Dendritic cell treated with granulocyte-macrophage colony-stimulating factor and Interleukin-4, amounts not matched to agents 40 ng/mL and 50 ng/mL, for 4 days (primary cell): ENCODE results near the gene CEP112.
"Not testable (repeated sequence)": the region's sequence is repeated elsewhere in the genome, so short reads cannot be mapped to it uniquely, and the experiment has no call there.

Experiments
- H3K27ac Mint-ChIP-seq: one replicate; pipeline ENCODE4 v1.8.0; 2022; ENCODE audit warnings: mild to moderate bottlenecking, mixed read lengths
- H3K27me3 Mint-ChIP-seq: one replicate; pipeline ENCODE4 v1.8.0; 2022; ENCODE audit warnings: mild to moderate bottlenecking, mixed read lengths
- H3K36me3 Mint-ChIP-seq: one replicate; pipeline ENCODE4 v1.8.0; 2022; ENCODE audit warnings: low read depth, mixed read lengths
- H3K4me1 Mint-ChIP-seq: one replicate; pipeline ENCODE4 v1.8.0; 2022; ENCODE audit warnings: low read depth, mixed read lengths
- H3K4me3 Mint-ChIP-seq: one replicate; pipeline ENCODE4 v1.8.0; 2022; ENCODE audit warnings: mild to moderate bottlenecking, moderate library complexity, mixed read lengths
- H3K9me3 Mint-ChIP-seq: one replicate; pipeline ENCODE4 v1.8.0; 2022; ENCODE audit warnings: mixed read lengths
- intact Hi-C: fragments of 100-400 bp; cut with micrococcal nuclease; formaldehyde crosslinking; loops from one replicate; pipeline ENCODE4 v1.15.0; 2022

Gene CEP112

DNA sequence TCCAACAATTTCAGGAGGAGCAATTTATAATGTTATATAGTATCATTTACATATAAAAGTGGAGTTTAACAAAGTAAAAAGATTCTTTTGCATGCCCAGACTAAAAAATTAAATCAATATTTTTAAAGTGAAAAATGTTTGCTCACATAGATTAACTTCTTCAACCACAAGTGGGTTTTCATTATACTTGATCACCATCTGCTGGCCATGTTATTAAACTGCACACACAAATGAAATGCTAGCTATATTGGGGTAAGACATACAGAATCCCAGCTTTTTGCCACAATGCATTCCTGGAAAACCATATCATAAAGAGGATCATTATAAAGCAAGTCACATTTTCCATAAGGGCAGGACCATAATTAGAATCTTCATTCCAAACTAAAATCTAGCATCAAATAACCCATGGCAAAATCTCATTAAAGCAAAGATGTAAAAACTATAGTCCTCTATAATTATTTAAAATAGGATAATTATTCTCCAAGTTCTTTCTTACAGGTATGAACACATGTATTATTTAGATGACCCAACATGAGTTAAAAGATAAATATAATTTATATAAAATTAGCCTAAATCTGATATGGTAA lies 26.3 kb downstream of the CEP112 start:
- no peaks in the 10 kb centered on the region for H3K36me3 Mint-ChIP-seq
- H3K9me3 Mint-ChIP-seq = no peaks in the 10 kb centered on the region
- no peak overlapping the region for H3K27ac Mint-ChIP-seq
- no peaks in the 10 kb centered on the region for H3K27me3 Mint-ChIP-seq
- intact Hi-C loops = loop anchor here (2.0 to 5.0 kb wide), 2 partner anchors 603 to 935 kb away; partner anchors contain the start of gene AXIN2
- no peaks in the 10 kb centered on the region for H3K4me1 Mint-ChIP-seq
- H3K4me3 Mint-ChIP-seq = no peak overlapping the region

- H3K4me3 Mint-ChIP-seq, H3K27me3 Mint-ChIP-seq, H3K36me3 Mint-ChIP-seq, H3K27ac Mint-ChIP-seq, intact Hi-C loops, H3K4me1 Mint-ChIP-seq: not testable (repeated sequence)
- H3K9me3 Mint-ChIP-seq = peaks cover 16% of the 10 kb centered on the region
Observed at GRCh38 chr17:66155055-66155454, 36.9 kb downstream of the CEP112 start.

DNA sequence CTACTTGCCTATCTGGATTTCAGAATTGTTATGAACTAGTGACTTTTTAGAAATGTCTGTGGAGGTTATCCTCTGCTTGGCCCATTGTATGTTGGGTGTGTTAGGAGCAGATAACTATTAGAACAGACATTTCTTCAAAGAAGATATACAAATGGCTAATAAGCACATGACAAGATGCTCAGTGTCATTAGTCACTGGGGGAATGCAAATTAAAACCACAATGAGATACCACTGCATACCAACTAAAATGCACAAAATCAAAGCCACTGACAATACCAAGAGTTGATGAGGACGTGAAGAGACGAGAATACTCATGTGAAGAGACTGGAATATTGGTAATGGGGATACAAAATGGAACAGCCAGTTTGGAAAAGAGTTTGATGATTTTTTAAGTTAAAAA lies 39.2 kb downstream of the CEP112 start:
- Mint-ChIP-seq H3K27ac (no peak overlapping the region), H3K4me1 (no peaks in the 10 kb centered on the region), H3K27me3 (no peaks in the 10 kb centered on the region), H3K9me3 (peaks cover 3% of the 10 kb centered on the region), H3K36me3 (no peaks in the 10 kb centered on the region), H3K4me3 (no peak overlapping the region)
- intact Hi-C loops = no loop called here

DNA sequence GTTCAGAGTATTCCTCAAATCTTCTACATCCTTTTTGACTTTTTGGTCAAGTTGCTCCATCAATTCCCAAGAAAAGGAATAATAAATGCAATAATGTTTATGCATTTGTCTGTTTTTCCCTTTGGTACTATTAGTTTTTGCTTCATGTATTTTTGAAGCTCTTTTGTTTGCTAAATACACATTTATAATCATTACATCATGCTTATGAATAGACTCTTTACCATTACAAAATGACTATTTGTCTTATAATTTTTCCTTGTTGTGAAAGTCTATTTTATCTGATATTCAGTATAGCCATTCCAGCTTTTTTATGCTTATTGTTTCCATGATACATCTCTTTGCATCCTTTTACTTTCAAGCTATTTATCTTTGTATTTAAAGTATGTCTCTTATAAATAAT lies 41.2 kb downstream of the CEP112 start:
- Mint-ChIP-seq H3K4me3 (no peak overlapping the region), H3K4me1 (no peaks in the 10 kb centered on the region), H3K27me3 (no peaks in the 10 kb centered on the region), H3K9me3 (no peaks in the 10 kb centered on the region), H3K36me3 (no peaks in the 10 kb centered on the region), H3K27ac (no peak overlapping the region)
- intact Hi-C loops = no loop called here

GRCh38 chr17:66149562-66149961 lies 42.4 kb downstream of the CEP112 start:
- H3K4me1 Mint-ChIP-seq = no peaks in the 10 kb centered on the region
- no peak overlapping the region for H3K4me3 Mint-ChIP-seq
- H3K9me3 Mint-ChIP-seq = no peaks in the 10 kb centered on the region
- no peaks in the 10 kb centered on the region for H3K27me3 Mint-ChIP-seq
- H3K27ac Mint-ChIP-seq = no peak overlapping the region
- intact Hi-C loops = no loop called here
- H3K36me3 Mint-ChIP-seq = no peaks in the 10 kb centered on the region

GRCh38 chr17:66146394-66146793 lies 45.5 kb downstream of the CEP112 start:
- intact Hi-C loops = no loop called here
- Mint-ChIP-seq H3K27ac (no peak overlapping the region), H3K27me3 (no peaks in the 10 kb centered on the region), H3K36me3 (no peaks in the 10 kb centered on the region), H3K4me3 (no peak overlapping the region), H3K9me3 (no peaks in the 10 kb centered on the region), H3K4me1 (no peaks in the 10 kb centered on the region)

GRCh38 chr17:66143657-66144282 lies 48.2 kb downstream of the CEP112 start:
- intact Hi-C loops = no loop called here
- Mint-ChIP-seq H3K4me1 (no peaks in the 10 kb centered on the region), H3K27ac (no peak overlapping the region), H3K4me3 (no peak overlapping the region), H3K27me3 (peaks cover 2% of the 10 kb centered on the region), H3K36me3 (no peaks in the 10 kb centered on the region), H3K9me3 (no peaks in the 10 kb centered on the region)

- intact Hi-C loops = no loop called here
- Mint-ChIP-seq H3K36me3 (no peaks in the 10 kb centered on the region), H3K27ac (no peak overlapping the region), H3K9me3 (no peaks in the 10 kb centered on the region), H3K4me1 (no peaks in the 10 kb centered on the region), H3K4me3 (no peak overlapping the region), H3K27me3 (peaks cover 2% of the 10 kb centered on the region)
Observed at GRCh38 chr17:66142428-66142827, 49.5 kb downstream of the CEP112 start.

DNA sequence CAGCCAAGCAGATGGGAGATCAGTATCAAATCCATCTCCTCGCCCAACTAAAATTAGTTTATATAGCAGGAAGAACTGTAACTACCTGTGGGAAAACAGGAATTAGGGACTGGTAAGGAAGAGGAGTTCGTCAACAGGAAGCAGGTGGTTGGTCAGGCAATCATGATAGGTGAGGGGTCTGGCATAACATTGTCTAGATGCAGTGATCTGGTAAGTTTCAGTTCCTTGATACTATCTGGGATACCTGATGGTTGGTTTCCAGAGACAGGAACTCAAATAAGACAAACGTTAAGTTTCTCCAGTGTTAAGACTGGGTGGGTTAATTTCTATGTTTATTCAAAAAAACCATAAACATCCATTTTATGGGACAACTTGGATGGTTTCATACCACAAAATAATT lies 53.8 kb downstream of the CEP112 start:
- Mint-ChIP-seq H3K9me3 (no peaks in the 10 kb centered on the region), H3K36me3 (no peaks in the 10 kb centered on the region), H3K27me3 (peaks cover 2% of the 10 kb centered on the region), H3K4me1 (no peaks in the 10 kb centered on the region), H3K27ac (no peak overlapping the region), H3K4me3 (no peak overlapping the region)
- intact Hi-C loops = no loop called here

DNA sequence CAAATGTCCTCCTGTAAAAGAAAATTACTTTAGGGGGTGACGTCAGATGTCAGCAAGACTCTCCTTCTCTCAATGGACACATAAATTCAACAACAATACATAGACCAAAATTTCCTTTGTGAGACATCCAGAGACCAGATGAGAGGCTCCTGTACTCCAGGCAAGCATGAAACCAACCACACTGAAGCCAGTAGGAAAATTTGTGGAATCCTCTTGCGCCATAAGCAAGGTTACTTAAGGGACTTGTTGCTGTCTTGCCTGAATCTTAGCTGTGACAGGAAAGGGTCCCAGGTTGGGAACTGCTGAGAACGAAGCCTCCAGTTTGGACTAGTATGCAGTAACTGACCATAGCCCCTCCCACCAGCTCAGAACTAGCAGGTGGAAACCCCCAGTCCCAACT lies 56.0 kb downstream of the CEP112 start:
- intact Hi-C loops = no loop called here
- Mint-ChIP-seq H3K36me3 (no peaks in the 10 kb centered on the region), H3K9me3 (no peaks in the 10 kb centered on the region), H3K4me1 (no peaks in the 10 kb centered on the region), H3K27ac (no peak overlapping the region), H3K27me3 (peaks cover 2% of the 10 kb centered on the region), H3K4me3 (no peak overlapping the region)

- no peaks in the 10 kb centered on the region for H3K36me3 Mint-ChIP-seq
Observed at GRCh38 chr17:66135219-66135618, 56.7 kb downstream of the CEP112 start.

GRCh38 chr17:66129759-66130158 lies 62.2 kb downstream of the CEP112 start:
- no peaks in the 10 kb centered on the region for H3K9me3 Mint-ChIP-seq
- no peak overlapping the region for H3K4me3 Mint-ChIP-seq
- intact Hi-C loops = no loop called here
- H3K36me3 Mint-ChIP-seq = no peaks in the 10 kb centered on the region
- H3K4me1 Mint-ChIP-seq = no peaks in the 10 kb centered on the region
- no peaks in the 10 kb centered on the region for H3K27me3 Mint-ChIP-seq
- no peak overlapping the region for H3K27ac Mint-ChIP-seq

More at GRCh38 chr17:66135219-66135618, 56.7 kb downstream of the CEP112 start:
- Mint-ChIP-seq H3K4me1 (no peaks in the 10 kb centered on the region), H3K4me3 (no peak overlapping the region), H3K27ac (no peak overlapping the region), H3K9me3 (no peaks in the 10 kb centered on the region), H3K27me3 (peaks cover 2% of the 10 kb centered on the region)
- intact Hi-C loops = no loop called here

GRCh38 chr17:66126231-66126630 lies 65.7 kb downstream of the CEP112 start:
- H3K27me3 Mint-ChIP-seq = no peaks in the 10 kb centered on the region
- H3K27ac Mint-ChIP-seq = no peak overlapping the region
- H3K36me3 Mint-ChIP-seq = no peaks in the 10 kb centered on the region
- H3K4me3 Mint-ChIP-seq = no peak overlapping the region
- no peaks in the 10 kb centered on the region for H3K9me3 Mint-ChIP-seq
- no peaks in the 10 kb centered on the region for H3K4me1 Mint-ChIP-seq
- intact Hi-C loops = no loop called here

- intact Hi-C loops = no loop called here
- H3K27me3 Mint-ChIP-seq = no peaks in the 10 kb centered on the region
- H3K36me3 Mint-ChIP-seq = no peaks in the 10 kb centered on the region
- H3K4me3 Mint-ChIP-seq = no peak overlapping the region
- H3K4me1 Mint-ChIP-seq = no peaks in the 10 kb centered on the region
- H3K9me3 Mint-ChIP-seq = no peaks in the 10 kb centered on the region
- no peak overlapping the region for H3K27ac Mint-ChIP-seq
Observed at GRCh38 chr17:66123163-66123562, 68.8 kb downstream of the CEP112 start.

- no peak overlapping the region for H3K27ac Mint-ChIP-seq
- intact Hi-C loops = no loop called here
- no peak overlapping the region for H3K4me3 Mint-ChIP-seq
- no peaks in the 10 kb centered on the region for H3K4me1 Mint-ChIP-seq
- H3K9me3 Mint-ChIP-seq = peaks cover 14% of the 10 kb centered on the region
- H3K36me3 Mint-ChIP-seq = no peaks in the 10 kb centered on the region
- no peaks in the 10 kb centered on the region for H3K27me3 Mint-ChIP-seq
Observed at GRCh38 chr17:66115246-66115645, 76.7 kb downstream of the CEP112 start.
